ENCODE results near the gene RBM14. TPM values are rescaled to one million over a fixed set of nuclear protein-coding genes. Genes with fewer than 3 reads are reported as not detected.

Gene RBM14
- total and polyA plus RNA-seq, 8 donors, result 64.2 to 94.1 (median 88.3) TPM

DNA sequence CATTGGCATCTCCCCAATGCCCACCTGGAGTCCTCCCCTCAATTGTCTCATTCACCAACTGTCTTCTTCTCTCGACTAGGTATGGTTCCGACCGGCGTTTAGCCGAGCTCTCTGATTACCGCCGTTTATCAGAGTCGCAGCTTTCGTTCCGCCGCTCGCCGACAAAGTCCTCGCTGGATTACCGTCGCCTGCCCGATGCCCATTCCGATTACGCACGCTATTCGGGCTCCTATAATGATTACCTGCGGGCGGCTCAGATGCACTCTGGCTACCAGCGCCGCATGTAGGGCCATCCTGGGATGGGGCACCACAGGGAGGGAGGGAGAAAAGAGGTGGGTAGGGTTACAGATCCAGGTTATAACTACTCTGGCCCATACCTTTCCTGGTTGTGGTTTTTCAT, 10.0 kb downstream of the RBM14 start:
- H3K9me3 ChIP-seq, result no peaks in the 10 kb centered on the region
- TF ChIP-seq, protein P1, sequence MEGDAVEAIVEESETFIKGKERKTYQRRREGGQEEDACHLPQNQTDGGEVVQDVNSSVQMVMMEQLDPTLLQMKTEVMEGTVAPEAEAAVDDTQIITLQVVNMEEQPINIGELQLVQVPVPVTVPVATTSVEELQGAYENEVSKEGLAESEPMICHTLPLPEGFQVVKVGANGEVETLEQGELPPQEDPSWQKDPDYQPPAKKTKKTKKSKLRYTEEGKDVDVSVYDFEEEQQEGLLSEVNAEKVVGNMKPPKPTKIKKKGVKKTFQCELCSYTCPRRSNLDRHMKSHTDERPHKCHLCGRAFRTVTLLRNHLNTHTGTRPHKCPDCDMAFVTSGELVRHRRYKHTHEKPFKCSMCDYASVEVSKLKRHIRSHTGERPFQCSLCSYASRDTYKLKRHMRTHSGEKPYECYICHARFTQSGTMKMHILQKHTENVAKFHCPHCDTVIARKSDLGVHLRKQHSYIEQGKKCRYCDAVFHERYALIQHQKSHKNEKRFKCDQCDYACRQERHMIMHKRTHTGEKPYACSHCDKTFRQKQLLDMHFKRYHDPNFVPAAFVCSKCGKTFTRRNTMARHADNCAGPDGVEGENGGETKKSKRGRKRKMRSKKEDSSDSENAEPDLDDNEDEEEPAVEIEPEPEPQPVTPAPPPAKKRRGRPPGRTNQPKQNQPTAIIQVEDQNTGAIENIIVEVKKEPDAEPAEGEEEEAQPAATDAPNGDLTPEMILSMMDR (IDR thresholded peaks at IDR 0.05), result no peak
- H3K27me3 ChIP-seq, result no peaks in the 10 kb centered on the region
- H3K27ac ChIP-seq, result no peak overlapping the region
- peaks cover 0 to 41% of the 10 kb centered on the region in 2 donors for H3K4me1 ChIP-seq
- DNase-seq (no peak), ATAC-seq (no peak)
- intact Hi-C loops (cut with DNase I), result no loop called here
- H3K4me3 ChIP-seq, result no peak overlapping the region
- H3K36me3 ChIP-seq, result peaks cover 0 to 99% of the 10 kb centered on the region in 2 donors

DNA sequence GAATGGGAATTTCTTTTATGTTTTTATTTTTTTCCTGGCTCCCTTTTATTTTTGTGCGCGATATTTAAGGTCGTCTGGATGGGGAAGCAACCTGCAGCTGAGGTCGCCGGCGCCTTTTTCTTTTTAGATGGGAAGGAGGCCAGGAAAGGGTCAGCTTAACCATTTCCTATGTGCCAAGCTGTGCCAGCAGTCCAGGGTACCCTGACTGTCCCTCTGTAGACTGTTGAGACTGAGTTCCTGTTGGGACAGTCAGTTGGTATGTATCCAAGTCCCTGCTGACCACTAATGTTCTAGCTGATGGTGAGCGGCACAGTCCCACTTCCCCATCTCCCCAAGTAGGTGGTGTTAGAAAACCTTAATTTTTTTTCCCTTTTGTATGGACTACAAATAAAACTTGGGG, 10.5 kb downstream of the RBM14 start:
- DNase-seq (no peak), ATAC-seq (no peak)
- Histone ChIP-seq H3K4me3 (no peak overlapping the region), H3K4me1 (peaks cover 0 to 36% of the 10 kb centered on the region in 2 donors), H3K9me3 (no peaks in the 10 kb centered on the region), H3K27me3 (no peaks in the 10 kb centered on the region), H3K36me3 (peaks cover 0 to 99% of the 10 kb centered on the region in 2 donors), H3K27ac (no peak overlapping the region)
- intact Hi-C loops (cut with DNase I), result no loop called here
- TF ChIP-seq, protein P1 (IDR thresholded peaks at IDR 0.05), result no peak

DNA sequence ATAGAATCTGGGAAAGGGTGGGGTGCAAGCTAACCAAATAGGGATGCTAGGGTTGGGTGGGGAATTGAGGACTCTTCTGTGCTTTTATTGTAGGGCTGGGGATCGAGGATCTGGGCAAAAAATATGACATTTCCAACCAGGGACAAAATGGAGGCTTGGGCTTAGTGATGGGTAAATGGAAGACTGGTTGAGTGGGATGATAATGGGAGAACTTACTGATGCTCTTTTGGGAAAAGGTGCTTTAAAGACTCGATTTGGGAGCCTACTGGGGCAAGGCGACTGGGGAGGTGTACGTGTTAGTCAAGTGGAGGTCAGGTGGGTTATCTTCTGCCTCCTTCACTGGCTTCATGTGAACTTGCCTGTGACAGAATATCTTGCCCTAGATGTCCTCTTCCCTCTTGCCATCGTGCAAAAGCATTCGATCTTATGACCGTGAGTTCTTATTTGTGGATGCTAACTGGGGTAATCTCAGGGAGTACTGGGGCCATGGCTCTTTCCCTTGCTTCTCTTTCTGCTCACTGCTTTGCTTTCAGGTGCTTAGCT, 11.7 kb downstream of the RBM14 start:
- DNase-seq (no peak), ATAC-seq (no peak)
- H3K36me3 ChIP-seq, result peaks cover 0 to 91% of the 10 kb centered on the region in 2 donors
- TF ChIP-seq, protein P1 (IDR thresholded peaks at IDR 0.05), result no peak
- H3K9me3 ChIP-seq, result no peaks in the 10 kb centered on the region
- H3K4me3 ChIP-seq, result no peak overlapping the region
- no peaks in the 10 kb centered on the region for H3K27me3 ChIP-seq
- intact Hi-C loops (cut with DNase I), result no loop called here
- no peak overlapping the region for H3K27ac ChIP-seq
- H3K4me1 ChIP-seq, result peaks cover 0 to 24% of the 10 kb centered on the region in 2 donors

DNA sequence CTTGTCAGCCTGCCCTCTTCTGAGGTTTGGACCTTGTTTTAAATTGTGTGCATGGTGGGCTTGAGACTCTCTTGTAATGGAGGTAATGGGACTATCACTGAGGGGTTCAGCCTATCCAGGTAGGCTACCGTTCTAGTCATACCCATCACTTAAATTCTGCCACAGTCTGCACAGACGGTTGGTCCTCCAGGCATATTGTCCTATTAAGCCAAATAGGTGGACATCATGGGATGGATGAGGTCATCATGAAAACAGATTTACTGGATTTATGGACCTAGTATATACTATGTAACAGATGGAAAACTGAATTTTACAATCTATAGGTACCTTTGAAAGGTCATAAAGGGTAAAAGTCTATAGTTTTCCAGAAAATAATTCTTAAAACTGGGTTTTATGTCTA, 12.9 kb downstream of the RBM14 start:
- no peak overlapping the region for H3K27ac ChIP-seq
- H3K4me1 ChIP-seq, result peaks cover 0 to 15% of the 10 kb centered on the region in 2 donors
- DNase-seq (no peak), ATAC-seq (no peak)
- H3K27me3 ChIP-seq, result no peaks in the 10 kb centered on the region
- no peak overlapping the region for H3K4me3 ChIP-seq
- H3K9me3 ChIP-seq, result no peaks in the 10 kb centered on the region
- TF ChIP-seq, protein P1 (IDR thresholded peaks at IDR 0.05), result no peak
- intact Hi-C loops (cut with DNase I), result no loop called here
- H3K36me3 ChIP-seq, result peaks cover 0 to 91% of the 10 kb centered on the region in 2 donors

DNA sequence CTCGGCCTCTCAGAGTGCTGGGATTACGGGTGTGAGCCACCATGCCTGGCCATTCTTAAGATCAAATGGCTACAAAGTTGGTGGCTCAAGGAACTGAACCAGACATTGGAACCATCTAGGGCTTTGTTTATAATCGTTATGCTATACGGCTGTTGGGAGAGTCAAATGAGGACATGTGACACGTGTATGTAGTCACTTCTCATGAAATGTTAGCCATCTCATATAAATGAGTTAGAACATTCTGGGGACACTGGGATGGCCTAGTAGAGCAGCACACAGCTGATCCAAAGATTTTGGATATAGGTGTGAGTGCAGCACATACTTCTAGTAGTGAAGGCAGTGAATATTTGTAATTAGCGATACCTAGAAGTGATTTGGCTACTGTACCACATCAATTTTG, 15.5 kb downstream of the RBM14 start:
- H3K9me3 ChIP-seq, result no peaks in the 10 kb centered on the region
- H3K4me1 ChIP-seq, result peaks cover 0 to 6% of the 10 kb centered on the region in 2 donors
- H3K36me3 ChIP-seq, result peaks cover 0 to 74% of the 10 kb centered on the region in 2 donors
- H3K27ac ChIP-seq, result no peak overlapping the region
- DNase-seq, result no peak
- intact Hi-C loops (cut with DNase I), result no loop called here
- H3K27me3 ChIP-seq, result no peaks in the 10 kb centered on the region
- TF ChIP-seq, protein P1 (IDR thresholded peaks at IDR 0.05), result no peak
- no peak overlapping the region for H3K4me3 ChIP-seq
- no peak for ATAC-seq

Measured in left lung (tissue), 10 donors.